ENCODE measurements around the gene SLC5A12. TPM values are rescaled to one million over a fixed set of nuclear protein-coding genes. Genes with fewer than 3 reads are reported as not detected.
"Not testable (repeated sequence)": the region's sequence is repeated elsewhere in the genome, so short reads cannot be mapped to it uniquely, and the experiment has no call there.

The SLC5A12 gene
- total RNA-seq, 1 donor from 2014 or later: 3.6 TPM

DNA sequence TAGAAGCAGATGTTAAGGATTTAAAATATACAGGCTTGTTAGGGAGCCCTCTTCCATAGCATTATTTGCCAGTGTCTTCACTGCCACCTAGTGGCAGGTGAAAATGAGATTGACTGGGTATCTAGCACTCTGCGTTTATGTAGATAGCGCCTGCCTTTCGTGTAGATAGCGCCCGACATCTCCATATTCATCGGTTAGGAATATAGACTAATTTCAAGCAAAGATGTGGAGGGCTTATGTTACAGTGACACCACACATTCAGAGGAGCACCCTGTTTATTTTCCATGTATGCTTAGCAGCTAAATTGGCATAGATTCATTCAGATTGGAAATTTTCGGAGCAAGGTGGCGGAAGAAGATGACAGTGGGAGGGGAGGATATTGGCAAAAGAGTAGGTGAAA lies 72.0 kb downstream of the SLC5A12 start:
- Mint-ChIP-seq H3K4me3 (ENCODE audit: low read depth) (no peak overlapping the region), H3K27ac (no peak overlapping the region), H3K36me3 (ENCODE audit: insufficient read depth) (no peaks in the 10 kb centered on the region), H3K9me3 (ENCODE audit: low read depth) (no peaks in the 10 kb centered on the region), H3K4me1 (ENCODE audit: low read depth) (no peaks in the 10 kb centered on the region), H3K27me3 (peaks cover 9% of the 10 kb centered on the region)
- TF ChIP-seq, protein P1, sequence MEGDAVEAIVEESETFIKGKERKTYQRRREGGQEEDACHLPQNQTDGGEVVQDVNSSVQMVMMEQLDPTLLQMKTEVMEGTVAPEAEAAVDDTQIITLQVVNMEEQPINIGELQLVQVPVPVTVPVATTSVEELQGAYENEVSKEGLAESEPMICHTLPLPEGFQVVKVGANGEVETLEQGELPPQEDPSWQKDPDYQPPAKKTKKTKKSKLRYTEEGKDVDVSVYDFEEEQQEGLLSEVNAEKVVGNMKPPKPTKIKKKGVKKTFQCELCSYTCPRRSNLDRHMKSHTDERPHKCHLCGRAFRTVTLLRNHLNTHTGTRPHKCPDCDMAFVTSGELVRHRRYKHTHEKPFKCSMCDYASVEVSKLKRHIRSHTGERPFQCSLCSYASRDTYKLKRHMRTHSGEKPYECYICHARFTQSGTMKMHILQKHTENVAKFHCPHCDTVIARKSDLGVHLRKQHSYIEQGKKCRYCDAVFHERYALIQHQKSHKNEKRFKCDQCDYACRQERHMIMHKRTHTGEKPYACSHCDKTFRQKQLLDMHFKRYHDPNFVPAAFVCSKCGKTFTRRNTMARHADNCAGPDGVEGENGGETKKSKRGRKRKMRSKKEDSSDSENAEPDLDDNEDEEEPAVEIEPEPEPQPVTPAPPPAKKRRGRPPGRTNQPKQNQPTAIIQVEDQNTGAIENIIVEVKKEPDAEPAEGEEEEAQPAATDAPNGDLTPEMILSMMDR (IDR thresholded peaks at IDR 0.05; ENCODE audit: unreplicated experiment): peak; percentile 90
- peak; percentile 52 for DNase-seq (ENCODE audit: low spot score, unreplicated experiment)

- not testable (repeated sequence) for DNase-seq (ENCODE audit: low spot score, unreplicated experiment); H3K9me3 Mint-ChIP-seq (ENCODE audit: low read depth); H3K4me1 Mint-ChIP-seq (ENCODE audit: low read depth); H3K4me3 Mint-ChIP-seq (ENCODE audit: low read depth); H3K27me3 Mint-ChIP-seq; H3K27ac Mint-ChIP-seq; H3K36me3 Mint-ChIP-seq (ENCODE audit: insufficient read depth)
These were observed 78.5 kb downstream of the SLC5A12 start for GRCh38 chr11:26643314-26643713.

GRCh38 chr11:26632691-26633159 lies 89.1 kb downstream of the SLC5A12 start:
- H3K27ac Mint-ChIP-seq: no peak overlapping the region
- TF ChIP-seq, protein P1 (IDR thresholded peaks at IDR 0.05; ENCODE audit: unreplicated experiment): no peak
- H3K4me3 Mint-ChIP-seq (ENCODE audit: low read depth): no peak overlapping the region
- DNase-seq (ENCODE audit: low spot score, unreplicated experiment): no peak
- H3K27me3 Mint-ChIP-seq: no peaks in the 10 kb centered on the region
- no peaks in the 10 kb centered on the region for H3K4me1 Mint-ChIP-seq (ENCODE audit: low read depth)
- H3K9me3 Mint-ChIP-seq (ENCODE audit: low read depth): no peaks in the 10 kb centered on the region
- no peaks in the 10 kb centered on the region for H3K36me3 Mint-ChIP-seq (ENCODE audit: insufficient read depth)

GRCh38 chr11:26626346-26626745 lies 95.5 kb downstream of the SLC5A12 start:
- H3K4me1 Mint-ChIP-seq (ENCODE audit: low read depth): no peaks in the 10 kb centered on the region

DNA sequence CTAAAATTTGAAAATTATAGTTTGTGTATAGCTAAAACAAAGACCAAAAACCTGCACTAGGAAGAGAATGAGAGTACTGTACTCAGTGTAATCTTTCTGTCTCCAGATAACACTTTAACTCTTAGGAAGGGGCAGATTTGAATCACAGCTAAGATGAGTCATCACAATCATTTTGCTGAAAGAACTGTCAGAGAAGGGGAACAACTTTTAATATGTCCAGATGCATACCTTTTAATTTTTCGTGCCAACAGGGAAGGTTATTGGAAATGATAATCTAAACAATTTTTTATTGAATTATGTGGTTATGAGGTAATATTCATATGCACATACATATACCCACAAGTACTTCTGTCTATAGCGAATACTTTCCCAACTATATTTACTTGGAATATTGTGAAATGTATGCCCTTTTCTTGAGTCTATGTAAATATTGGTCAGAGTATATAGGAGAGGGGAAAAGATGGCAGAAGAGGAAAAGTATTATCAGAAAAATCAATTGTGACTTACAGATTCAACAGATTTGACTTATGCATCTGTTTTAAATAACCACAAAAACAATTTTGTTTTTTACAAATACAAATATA lies 98.7 kb downstream of the SLC5A12 start:
- Mint-ChIP-seq H3K4me3 (ENCODE audit: low read depth) (no peak overlapping the region), H3K9me3 (ENCODE audit: low read depth) (no peaks in the 10 kb centered on the region), H3K4me1 (ENCODE audit: low read depth) (no peaks in the 10 kb centered on the region), H3K27ac (no peak overlapping the region), H3K36me3 (ENCODE audit: insufficient read depth) (no peaks in the 10 kb centered on the region), H3K27me3 (no peaks in the 10 kb centered on the region)
- TF ChIP-seq, protein P1 (IDR thresholded peaks at IDR 0.05; ENCODE audit: unreplicated experiment): no peak
- DNase-seq (ENCODE audit: low spot score, unreplicated experiment): no peak

More at GRCh38 chr11:26626346-26626745, 95.5 kb downstream of the SLC5A12 start:
- Mint-ChIP-seq H3K9me3 (ENCODE audit: low read depth) (no peaks in the 10 kb centered on the region), H3K27ac (no peak overlapping the region), H3K4me3 (ENCODE audit: low read depth) (no peak overlapping the region), H3K36me3 (ENCODE audit: insufficient read depth) (no peaks in the 10 kb centered on the region), H3K27me3 (no peaks in the 10 kb centered on the region)
- TF ChIP-seq, protein P1 (IDR thresholded peaks at IDR 0.05; ENCODE audit: unreplicated experiment): no peak
- no peak for DNase-seq (ENCODE audit: low spot score, unreplicated experiment)

- no peak overlapping the region for H3K27ac Mint-ChIP-seq
- no peak overlapping the region for H3K4me3 Mint-ChIP-seq (ENCODE audit: low read depth)
- no peaks in the 10 kb centered on the region for H3K4me1 Mint-ChIP-seq (ENCODE audit: low read depth)
- no peaks in the 10 kb centered on the region for H3K36me3 Mint-ChIP-seq (ENCODE audit: insufficient read depth)
- no peaks in the 10 kb centered on the region for H3K9me3 Mint-ChIP-seq (ENCODE audit: low read depth)
- no peak for DNase-seq (ENCODE audit: low spot score, unreplicated experiment)
- TF ChIP-seq, protein P1 (IDR thresholded peaks at IDR 0.05; ENCODE audit: unreplicated experiment): no peak
- H3K27me3 Mint-ChIP-seq: no peaks in the 10 kb centered on the region
These were observed 99.7 kb downstream of the SLC5A12 start for GRCh38 chr11:26622181-26622580.
